ENCODE results near the gene BICC1. TPM values are rescaled to one million over a fixed set of nuclear protein-coding genes. Genes with fewer than 3 reads are reported as not detected.

BICC1 gene
- total and polyA plus RNA-seq, 10 donors: 0.86 to 5.4 (median 3.5) TPM

DNA sequence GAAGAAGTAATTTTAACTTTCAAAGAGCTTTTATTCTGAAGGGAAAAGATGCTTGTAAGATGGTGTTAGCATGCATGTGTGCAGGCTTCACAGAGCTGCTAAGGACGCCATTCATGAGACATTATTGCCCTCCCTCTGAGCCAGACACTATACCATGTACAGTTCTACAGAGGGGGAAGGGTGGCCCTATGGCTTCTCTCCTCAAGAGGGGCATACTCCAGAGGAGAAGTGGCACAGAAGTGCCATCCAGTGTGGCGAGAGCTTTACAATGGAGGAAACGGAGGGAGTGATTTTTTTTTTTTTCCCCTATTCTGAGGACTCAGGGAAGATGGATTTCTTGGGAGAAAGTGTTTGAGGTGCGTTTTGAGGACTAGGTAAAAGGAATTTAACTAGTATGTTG is 119.5 kb downstream of the BICC1 start:
- H3K4me1 ChIP-seq: no peaks in the 10 kb centered on the region
- H3K4me3 ChIP-seq: no peak overlapping the region
- WGBS, 5 donors: 74 to 84% (median 79%) methylated on average over 4 of the region's 4 CpGs
- H3K27ac ChIP-seq: no peak overlapping the region
- intact Hi-C loops (cut with DNase I; ENCODE audit: low total_unique reads): no loop called here
- H3K27me3 ChIP-seq (replicated peaks in 1 of 7): no peaks in the 10 kb centered on the region
- no peaks in the 10 kb centered on the region for H3K36me3 ChIP-seq
- no peaks in the 10 kb centered on the region for H3K9me3 ChIP-seq
- TF ChIP-seq, protein P1, sequence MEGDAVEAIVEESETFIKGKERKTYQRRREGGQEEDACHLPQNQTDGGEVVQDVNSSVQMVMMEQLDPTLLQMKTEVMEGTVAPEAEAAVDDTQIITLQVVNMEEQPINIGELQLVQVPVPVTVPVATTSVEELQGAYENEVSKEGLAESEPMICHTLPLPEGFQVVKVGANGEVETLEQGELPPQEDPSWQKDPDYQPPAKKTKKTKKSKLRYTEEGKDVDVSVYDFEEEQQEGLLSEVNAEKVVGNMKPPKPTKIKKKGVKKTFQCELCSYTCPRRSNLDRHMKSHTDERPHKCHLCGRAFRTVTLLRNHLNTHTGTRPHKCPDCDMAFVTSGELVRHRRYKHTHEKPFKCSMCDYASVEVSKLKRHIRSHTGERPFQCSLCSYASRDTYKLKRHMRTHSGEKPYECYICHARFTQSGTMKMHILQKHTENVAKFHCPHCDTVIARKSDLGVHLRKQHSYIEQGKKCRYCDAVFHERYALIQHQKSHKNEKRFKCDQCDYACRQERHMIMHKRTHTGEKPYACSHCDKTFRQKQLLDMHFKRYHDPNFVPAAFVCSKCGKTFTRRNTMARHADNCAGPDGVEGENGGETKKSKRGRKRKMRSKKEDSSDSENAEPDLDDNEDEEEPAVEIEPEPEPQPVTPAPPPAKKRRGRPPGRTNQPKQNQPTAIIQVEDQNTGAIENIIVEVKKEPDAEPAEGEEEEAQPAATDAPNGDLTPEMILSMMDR (IDR thresholded peaks at IDR 0.05 in 8 of 11, conservative IDR thresholded peaks at IDR 0.05 in 3 of 11): no peak
- TF ChIP-seq POLR2A (IDR thresholded peaks at IDR 0.05) (no peak), POLR2AphosphoS5 (IDR thresholded peaks at IDR 0.05) (no peak)
- no peak for DNase-seq

DNA sequence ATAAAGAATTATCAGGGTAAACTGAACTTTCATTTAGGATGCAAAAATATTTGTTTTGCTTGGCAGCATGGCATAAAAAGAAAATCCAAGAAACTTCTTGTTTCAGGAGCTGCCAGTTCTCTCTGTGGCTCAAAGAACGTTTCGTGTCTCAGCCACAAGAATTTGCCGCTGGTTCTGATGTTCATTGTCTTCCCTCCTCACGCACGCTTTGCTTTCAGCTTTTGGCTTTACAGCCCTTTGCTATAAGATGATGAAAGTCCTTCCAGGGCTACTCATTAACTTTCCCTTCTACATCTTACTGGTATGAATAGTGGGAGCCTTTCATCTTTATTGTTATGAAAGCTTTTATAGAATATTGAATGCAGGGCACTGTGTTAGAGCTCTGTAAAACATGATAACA is 124.7 kb downstream of the BICC1 start:
- Histone ChIP-seq H3K9me3 (no peaks in the 10 kb centered on the region), H3K36me3 (no peaks in the 10 kb centered on the region), H3K27me3 (replicated peaks in 1 of 7) (no peaks in the 10 kb centered on the region), H3K4me3 (no peak overlapping the region), H3K27ac (no peak overlapping the region), H3K4me1 (peaks cover 0 to 9% (median 0%) of the 10 kb centered on the region in 6 donors)
- WGBS, 5 donors: 87 to 95% (median 89%) methylated on average over 5 of the region's 5 CpGs
- TF ChIP-seq POLR2AphosphoS5 (IDR thresholded peaks at IDR 0.05) (no peak), POLR2A (IDR thresholded peaks at IDR 0.05) (no peak)
- TF ChIP-seq, protein P1 (IDR thresholded peaks at IDR 0.05 in 8 of 11, conservative IDR thresholded peaks at IDR 0.05 in 3 of 11): no peak
- DNase-seq: no peak
- intact Hi-C loops (cut with DNase I; ENCODE audit: low total_unique reads): no loop called here

DNA sequence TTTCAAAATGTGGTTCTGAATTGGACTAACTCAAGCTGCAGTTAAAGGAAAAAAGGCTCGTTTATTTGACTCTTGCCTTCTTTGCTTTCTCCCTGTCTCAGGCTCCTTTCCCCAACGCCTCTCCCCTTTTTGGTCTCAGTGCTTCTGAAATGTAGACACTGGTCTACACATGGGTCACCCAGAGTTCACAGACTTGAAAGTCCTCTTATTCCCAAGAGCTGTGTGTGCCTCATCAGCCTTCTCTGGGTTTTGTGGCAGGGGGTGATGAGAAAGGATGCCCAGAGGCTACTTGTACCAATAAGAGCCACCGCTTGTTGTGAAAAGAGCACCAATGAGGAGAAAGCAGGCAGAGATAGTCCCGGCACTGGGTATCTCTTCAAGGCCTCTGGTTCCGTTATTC is 125.7 kb downstream of the BICC1 start:
- intact Hi-C loops (cut with DNase I; ENCODE audit: low total_unique reads): no loop called here
- 75 to 88% (median 83%) methylated on average over 5 of the region's 5 CpGs for WGBS, 5 donors
- peaks cover 0 to 9% (median 0%) of the 10 kb centered on the region in 6 donors for H3K4me1 ChIP-seq
- H3K27me3 ChIP-seq (replicated peaks in 1 of 7): no peaks in the 10 kb centered on the region
- H3K36me3 ChIP-seq: no peaks in the 10 kb centered on the region
- H3K9me3 ChIP-seq: no peaks in the 10 kb centered on the region
- no peak for TF ChIP-seq POLR2AphosphoS5 (IDR thresholded peaks at IDR 0.05)
- TF ChIP-seq, protein P1 (IDR thresholded peaks at IDR 0.05 in 8 of 11, conservative IDR thresholded peaks at IDR 0.05 in 3 of 11): no peak
- TF ChIP-seq POLR2A (IDR thresholded peaks at IDR 0.05): no peak
- no peak overlapping the region for H3K27ac ChIP-seq
- DNase-seq: no peak
- no peak overlapping the region for H3K4me3 ChIP-seq

DNA sequence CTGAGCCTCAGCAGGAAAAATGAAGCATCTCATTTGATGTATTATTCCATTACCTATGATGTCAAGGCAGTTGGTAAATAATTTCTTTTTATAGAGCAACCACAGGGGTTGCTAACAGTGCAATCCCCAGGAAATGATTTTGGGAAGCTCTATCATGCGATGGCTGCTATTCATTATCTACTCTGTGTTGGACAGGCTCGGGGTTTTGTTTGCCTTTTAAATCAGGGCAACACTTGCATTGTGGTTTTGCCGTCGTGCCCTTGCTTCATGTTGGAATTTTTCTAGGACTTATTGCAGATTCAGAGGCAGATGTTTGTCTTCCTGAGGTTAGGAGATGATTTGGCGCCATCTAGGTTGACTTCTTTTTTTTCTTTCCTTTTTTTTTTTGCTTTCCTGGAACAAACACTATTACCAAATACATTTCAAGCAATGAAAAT is 128.4 kb downstream of the BICC1 start:
- WGBS, 5 donors: 6 to 11% (median 9%) methylated on average over 5 of the region's 5 CpGs
- Histone ChIP-seq H3K4me1 (peaks cover 0 to 11% (median 0%) of the 10 kb centered on the region in 6 donors), H3K4me3 (no peak overlapping the region), H3K27ac (no peak overlapping the region), H3K36me3 (no peaks in the 10 kb centered on the region), H3K27me3 (replicated peaks in 1 of 7) (no peaks in the 10 kb centered on the region), H3K9me3 (no peaks in the 10 kb centered on the region)
- TF ChIP-seq, protein P1 (IDR thresholded peaks at IDR 0.05 in 8 of 11, conservative IDR thresholded peaks at IDR 0.05 in 3 of 11): no peak
- no peak for TF ChIP-seq POLR2A (IDR thresholded peaks at IDR 0.05)
- no peak for TF ChIP-seq POLR2AphosphoS5 (IDR thresholded peaks at IDR 0.05)
- DNase-seq: no peak
- intact Hi-C loops (cut with DNase I; ENCODE audit: low total_unique reads): no loop called here

Data from spleen (tissue), 11 donors.